CD4-positive, alpha-beta T cell treated with Interleukin-21 for 1 hour (primary cell): ENCODE measurements around the gene DNAJC5.
A peak's percentile ranks its signal among the peaks of the same experiment; 100 is the strongest.

Experiments
- DNase-seq: peaks from one replicate; pipeline ENCODE4 v3.0.0-alpha.2; 2020

DNAJC5 gene

GRCh38 chr20:63942250-63942951 lies 47.5 kb downstream of the DNAJC5 start:
- peak; percentile 47 for DNase-seq

GRCh38 chr20:63942969-63943807 lies 48.3 kb downstream of the DNAJC5 start:
- no peak for DNase-seq

- DNase-seq = no peak
Measured at GRCh38 chr20:63943808-63944077, 48.8 kb downstream of the DNAJC5 start.

GRCh38 chr20:63944078-63944941 lies 49.4 kb downstream of the DNAJC5 start:
- DNase-seq = no peak

GRCh38 chr20:63945031-63945658 lies 50.2 kb downstream of the DNAJC5 start:
- DNase-seq = no peak

- DNase-seq = no peak
Measured at GRCh38 chr20:63945921-63946920, 51.3 kb downstream of the DNAJC5 start.

- no peak for DNase-seq
Measured at GRCh38 chr20:63946986-63947637, 52.2 kb downstream of the DNAJC5 start.

GRCh38 chr20:63947638-63948456 lies 52.9 kb downstream of the DNAJC5 start:
- DNase-seq = peak; percentile 33

- DNase-seq = no peak
Measured at GRCh38 chr20:63950701-63951397, 55.9 kb downstream of the DNAJC5 start.

- no peak for DNase-seq
Measured at GRCh38 chr20:63951398-63952209, 56.7 kb downstream of the DNAJC5 start.

- DNase-seq = no peak
Measured at GRCh38 chr20:63952210-63952535, 57.2 kb downstream of the DNAJC5 start.

- DNase-seq = no peak
Measured at GRCh38 chr20:63952769-63953168, 57.8 kb downstream of the DNAJC5 start.

- no peak for DNase-seq
Measured at GRCh38 chr20:63953764-63954429, 59.0 kb downstream of the DNAJC5 start.

- DNase-seq = peak; percentile 43
Measured at GRCh38 chr20:63955281-63955826, 60.4 kb downstream of the DNAJC5 start.

- peak; percentile 91 for DNase-seq
Measured at GRCh38 chr20:63955827-63956663, 61.1 kb downstream of the DNAJC5 start, which contains the start of gene UCKL1. Gene UCKL1 (minus strand): TSS chr20:63956416. CDS start chr20:63956372, 44 bp downstream.

GRCh38 chr20:63956664-63957003 lies 61.7 kb downstream of the DNAJC5 start:
- no peak for DNase-seq
